Activated CD4-positive, alpha-beta memory T cell treated with anti-CD3 and anti-CD28 coated beads, Interleukin-2, amount 10 ng/mL, durations not matched to agents 7 days and 5 days (primary cell): ENCODE results near the gene POLRMT. TPM values are rescaled to one million over a fixed set of nuclear protein-coding genes. Genes with fewer than 3 reads are reported as not detected.

ENCODE experiments used
- CTCF ChIA-PET: fragments of 350-600 bp; sonication (Branson Sonifier 250); formaldehyde crosslinking; loops from one replicate; lab custom pipeline; 2021; ENCODE audit warnings: antibody characterized with exemption, inconsistent platforms; lab: Charles Lee
- POLR2A ChIA-PET: fragments of 350-600 bp; sonication (Branson Sonifier 250); formaldehyde crosslinking; loops from one replicate; lab custom pipeline; 2021; ENCODE audit warnings: antibody characterized with exemption; lab: Charles Lee
- DNase-seq: peaks from one replicate; pipeline ENCODE4 v3.0.0-alpha.2; 2020
- H3K27ac Mint-ChIP-seq: one replicate; pipeline ENCODE4 v1.8.0; 2021; ENCODE audit warnings: mild to moderate bottlenecking, mixed read lengths
- H3K27me3 Mint-ChIP-seq: one replicate; pipeline ENCODE4 v1.8.0; 2021; ENCODE audit warnings: mixed read lengths
- H3K36me3 Mint-ChIP-seq: one replicate; pipeline ENCODE4 v1.8.0; 2021; ENCODE audit warnings: low read depth, mixed read lengths
- H3K4me1 Mint-ChIP-seq: one replicate; pipeline ENCODE4 v1.8.0; 2021; ENCODE audit warnings: mixed read lengths
- H3K4me3 Mint-ChIP-seq: one replicate; pipeline ENCODE4 v1.8.0; 2021; ENCODE audit warnings: mild to moderate bottlenecking, mixed read lengths
- H3K9me3 Mint-ChIP-seq: one replicate; pipeline ENCODE4 v1.8.0; 2021; ENCODE audit warnings: mixed read lengths
- total RNA-seq, 2 experiments: library from RNA; stranded (reverse); gene quantifications; one replicate each; pipeline ENCODE4 v1.2.3, GENCODE V29; 2021

Gene POLRMT
- total RNA-seq, 2 experiments from 2014 or later = 44.8 to 45.1 TPM

- H3K4me3 Mint-ChIP-seq = no peak overlapping the region
Measured at GRCh38 chr19:616747-617526, 16.4 kb downstream of the POLRMT start.

DNA sequence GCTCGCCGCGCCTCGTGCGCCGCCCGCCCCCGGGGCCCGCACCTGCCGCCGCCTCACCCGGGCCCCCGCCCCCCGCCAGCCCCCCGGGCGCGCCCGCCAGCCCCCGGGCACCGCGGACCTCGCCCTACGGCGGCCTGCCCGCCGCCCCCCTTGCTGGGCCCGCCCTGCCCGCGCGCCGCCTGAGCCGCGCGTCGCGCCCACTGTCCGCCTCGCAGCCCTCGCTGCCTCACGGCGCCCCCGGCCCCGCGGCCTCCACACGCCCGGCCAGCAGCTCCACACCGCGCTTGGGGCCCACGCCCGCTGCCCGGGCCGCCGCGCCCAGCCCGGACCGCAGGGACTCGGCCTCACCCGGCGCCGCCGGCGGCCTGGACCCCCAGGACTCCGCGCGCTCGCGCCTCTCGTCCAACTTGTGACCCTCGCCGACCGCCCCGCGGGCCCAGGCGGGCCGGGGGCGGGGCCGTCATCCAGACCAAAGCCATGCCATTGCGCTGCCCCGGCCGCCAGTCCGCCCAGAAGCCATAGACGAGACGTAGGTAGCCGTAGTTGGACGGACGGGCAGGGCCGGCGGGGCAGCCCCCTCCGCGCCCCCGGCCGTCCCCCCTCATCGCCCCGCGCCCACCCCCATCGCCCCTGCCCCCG is 17.2 kb downstream of the POLRMT start:
- Mint-ChIP-seq H3K9me3 (no peaks in the 10 kb centered on the region), H3K36me3 (peaks cover 27% of the 10 kb centered on the region), H3K27ac (no peak overlapping the region), H3K4me3 (no peak overlapping the region), H3K27me3 (no peaks in the 10 kb centered on the region), H3K4me1 (peaks cover 19% of the 10 kb centered on the region)
- ChIA-PET CTCF (no interaction called here), POLR2A (no interaction called here)
- DNase-seq = no peak

More at GRCh38 chr19:616747-617526, 16.4 kb downstream of the POLRMT start:
- CTCF ChIA-PET = no interaction called here
- H3K9me3 Mint-ChIP-seq = no peaks in the 10 kb centered on the region
- no peak for DNase-seq
- POLR2A ChIA-PET = no interaction called here
- peaks cover 27% of the 10 kb centered on the region for H3K36me3 Mint-ChIP-seq
- peaks cover 12% of the 10 kb centered on the region for H3K4me1 Mint-ChIP-seq
- H3K27ac Mint-ChIP-seq = no peak overlapping the region
- no peaks in the 10 kb centered on the region for H3K27me3 Mint-ChIP-seq

- Mint-ChIP-seq H3K36me3 (peaks cover 27% of the 10 kb centered on the region), H3K27ac (no peak overlapping the region), H3K4me1 (peaks cover 22% of the 10 kb centered on the region), H3K27me3 (no peaks in the 10 kb centered on the region), H3K4me3 (no peak overlapping the region), H3K9me3 (no peaks in the 10 kb centered on the region)
- DNase-seq = no peak
- POLR2A ChIA-PET = no interaction called here
- CTCF ChIA-PET = no interaction called here
Measured at GRCh38 chr19:615619-616018, 17.7 kb downstream of the POLRMT start.

DNA sequence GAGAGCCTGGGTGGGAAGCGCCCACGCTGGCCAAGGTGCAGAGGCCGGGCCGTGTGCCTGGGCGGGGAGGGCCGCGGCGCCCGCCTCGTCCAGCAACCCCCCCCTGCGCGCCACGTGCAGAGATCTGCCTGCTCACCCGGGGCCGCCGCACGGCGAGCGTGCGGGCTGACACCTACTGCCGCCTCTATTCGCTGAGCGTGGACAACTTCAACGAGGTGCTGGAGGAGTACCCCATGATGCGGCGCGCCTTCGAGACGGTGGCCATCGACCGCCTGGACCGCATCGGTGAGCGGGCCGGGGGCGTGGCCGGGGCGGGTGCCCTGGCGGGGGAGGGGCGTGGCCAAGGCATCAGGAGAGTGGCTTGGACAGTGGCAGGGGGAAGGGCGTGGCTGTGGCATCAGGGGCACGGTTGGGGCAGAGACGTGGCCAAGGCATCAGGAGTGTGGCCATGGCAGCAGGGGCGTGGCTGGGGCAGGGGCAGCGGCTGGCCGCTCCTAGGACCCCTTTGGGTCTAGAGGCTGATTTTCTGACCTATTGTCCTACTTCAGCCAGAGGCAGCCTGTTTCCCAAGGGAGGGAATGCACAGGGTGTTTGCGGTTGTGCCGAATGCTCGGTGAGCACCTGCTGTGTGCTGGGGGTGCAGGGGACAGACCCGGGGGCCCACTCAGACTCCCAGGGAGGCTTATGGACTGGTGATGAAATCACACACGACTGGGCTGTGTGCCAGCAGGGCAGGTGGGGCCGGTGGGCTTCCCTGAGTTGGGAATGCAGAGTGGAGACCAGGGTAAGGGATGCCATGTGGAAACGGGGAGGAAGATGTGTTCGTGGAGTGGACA is 19.4 kb downstream of the POLRMT start:
- Mint-ChIP-seq H3K4me3 (no peak overlapping the region), H3K4me1 (peaks cover 29% of the 10 kb centered on the region), H3K36me3 (peaks cover 21% of the 10 kb centered on the region), H3K27ac (no peak overlapping the region), H3K9me3 (no peaks in the 10 kb centered on the region), H3K27me3 (no peaks in the 10 kb centered on the region)
- DNase-seq = no peak
- ChIA-PET CTCF (no interaction called here), POLR2A (no interaction called here)

GRCh38 chr19:612941-613340 is 20.4 kb downstream of the POLRMT start:
- CTCF ChIA-PET = no interaction called here

DNA sequence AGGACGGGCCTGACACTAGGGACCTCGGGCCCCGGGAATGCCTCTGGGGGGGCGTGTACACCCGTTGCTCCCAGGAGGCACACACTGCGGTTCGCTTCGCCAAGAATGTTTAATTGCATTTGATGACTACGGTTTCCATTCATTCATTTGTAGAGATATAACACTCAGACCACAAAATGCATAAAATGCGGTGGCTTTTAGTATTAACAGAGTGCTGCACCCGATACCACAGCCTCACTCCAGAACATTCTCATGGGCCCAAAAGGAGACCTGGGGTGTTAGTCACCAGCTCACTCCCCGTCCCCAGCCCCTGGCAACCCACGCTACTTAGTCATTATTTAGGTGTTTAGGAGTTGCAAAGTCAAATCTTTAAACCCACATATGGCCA is 21.9 kb downstream of the POLRMT start:
- H3K4me3 Mint-ChIP-seq = peak overlapping the region; percentile 91
- peak; percentile 67 for DNase-seq
- ChIA-PET POLR2A (interaction anchor here (0.6 to 2.5 kb wide), 6 partner anchors 21 to 101 kb away, joined by 3 to 11 read pairs (median 8); partner anchors contain the start of genes POLRMT and RNF126), CTCF (interaction anchor here (1.0 to 1.6 kb wide), 2 partner anchors 27 to 101 kb away, joined by 3 to 4 read pairs; no protein-coding TSS in a partner anchor)
- peaks cover 29% of the 10 kb centered on the region for H3K4me1 Mint-ChIP-seq
- H3K36me3 Mint-ChIP-seq = peaks cover 17% of the 10 kb centered on the region
- peak overlapping the region; percentile 99 for H3K27ac Mint-ChIP-seq
- no peaks in the 10 kb centered on the region for H3K9me3 Mint-ChIP-seq
- H3K27me3 Mint-ChIP-seq = no peaks in the 10 kb centered on the region

More at GRCh38 chr19:612941-613340, 20.4 kb downstream of the POLRMT start:
- DNase-seq = no peak
- no peaks in the 10 kb centered on the region for H3K27me3 Mint-ChIP-seq
- H3K9me3 Mint-ChIP-seq = no peaks in the 10 kb centered on the region
- H3K27ac Mint-ChIP-seq = no peak overlapping the region
- H3K36me3 Mint-ChIP-seq = peaks cover 17% of the 10 kb centered on the region
- POLR2A ChIA-PET = no interaction called here
- peaks cover 29% of the 10 kb centered on the region for H3K4me1 Mint-ChIP-seq
- no peak overlapping the region for H3K4me3 Mint-ChIP-seq

DNA sequence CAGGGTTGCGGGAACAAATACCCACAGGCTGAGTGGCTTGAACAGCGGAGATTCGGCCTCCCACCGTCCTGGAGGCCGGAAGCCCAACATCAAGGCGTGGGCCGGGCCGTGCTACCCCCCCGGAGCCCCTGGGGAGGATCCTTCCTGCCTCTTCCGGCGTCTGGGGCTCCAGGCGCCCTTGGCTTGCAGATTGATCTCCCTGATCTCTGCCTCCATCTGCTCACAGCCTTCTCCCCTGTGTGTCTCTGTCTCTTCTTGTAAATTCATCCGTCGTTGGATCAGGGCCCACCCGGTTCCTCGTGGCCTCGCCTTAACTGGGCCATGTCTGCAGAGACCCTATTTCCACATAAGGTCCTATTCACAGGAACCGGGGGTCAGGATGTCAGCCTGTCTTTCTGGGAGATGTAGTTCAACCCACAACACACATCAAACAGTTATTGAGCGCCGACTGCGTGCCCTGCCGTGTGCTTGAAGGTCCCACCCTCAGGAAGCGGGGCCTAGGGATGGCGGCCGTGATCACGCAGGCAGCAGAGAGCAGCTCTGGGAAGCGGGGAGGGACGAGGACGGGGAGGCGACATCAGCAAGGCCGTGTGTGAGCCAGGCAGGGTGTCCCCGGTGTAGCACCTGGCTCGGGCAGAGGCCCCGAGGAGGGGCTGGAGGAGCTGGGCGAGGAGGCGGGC is 22.4 kb downstream of the POLRMT start:
- H3K4me1 Mint-ChIP-seq = peaks cover 29% of the 10 kb centered on the region
- ChIA-PET POLR2A (interaction anchor here (1.0 to 2.5 kb wide), 9 partner anchors 18 to 410 kb away, joined by 3 to 11 read pairs (median 5); partner anchors contain the start of genes POLRMT, RNF126 and RNU6-2), CTCF (interaction anchor here (1.5 to 1.6 kb wide), 2 partner anchors 27 to 100 kb away, joined by 3 to 4 read pairs; no protein-coding TSS in a partner anchor)

DNA sequence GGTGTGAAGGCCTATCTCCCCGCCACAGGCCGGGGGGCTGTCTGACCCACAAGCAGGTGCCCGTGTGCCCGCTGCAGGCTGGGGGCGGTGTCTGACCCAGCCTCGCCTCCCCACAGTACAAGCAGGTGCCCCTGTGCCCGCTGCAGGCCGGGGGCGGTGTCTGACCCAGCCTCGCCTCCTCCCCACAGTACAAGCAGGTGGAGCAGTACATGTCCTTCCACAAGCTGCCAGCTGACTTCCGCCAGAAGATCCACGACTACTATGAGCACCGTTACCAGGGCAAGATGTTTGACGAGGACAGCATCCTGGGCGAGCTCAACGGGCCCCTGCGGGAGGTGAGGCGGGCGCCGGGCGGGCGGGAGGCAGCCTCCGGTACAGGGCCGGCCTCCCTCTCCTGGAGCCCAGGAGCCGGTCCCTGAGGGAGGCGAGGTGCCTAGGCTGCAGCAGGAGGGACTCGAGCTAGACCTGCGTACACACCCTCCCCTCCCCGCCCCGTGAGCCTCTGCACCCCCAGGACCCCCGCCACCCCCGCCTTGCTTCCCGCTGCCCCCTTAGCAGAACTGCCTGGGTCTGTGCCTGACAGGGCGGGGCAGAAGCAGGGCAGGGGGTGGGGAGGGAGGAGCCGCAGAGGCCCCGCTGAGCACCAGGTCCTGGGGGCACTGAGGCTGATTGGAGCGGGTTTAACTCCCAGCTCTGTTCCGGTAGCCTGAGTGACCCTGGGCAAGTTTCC is 23.1 kb downstream of the POLRMT start:
- H3K4me1 Mint-ChIP-seq = peaks cover 26% of the 10 kb centered on the region
- peak overlapping the region; percentile 99 for H3K27ac Mint-ChIP-seq
- H3K27me3 Mint-ChIP-seq = no peaks in the 10 kb centered on the region
- peak overlapping the region; percentile 91 for H3K4me3 Mint-ChIP-seq
- peak; percentile 70 for DNase-seq
- ChIA-PET CTCF (interaction anchor here (1.5 to 1.6 kb wide), 2 partner anchors 26 to 99 kb away, joined by 3 to 4 read pairs; no protein-coding TSS in a partner anchor), POLR2A (interaction anchor here (1.0 to 2.5 kb wide), 9 partner anchors 18 to 411 kb away, joined by 3 to 11 read pairs (median 4); partner anchors contain the start of genes POLRMT, RNF126 and RNU6-2)
- no peaks in the 10 kb centered on the region for H3K9me3 Mint-ChIP-seq
- H3K36me3 Mint-ChIP-seq = peaks cover 13% of the 10 kb centered on the region

More for the DNA sequence above, 22.4 kb downstream of the POLRMT start:
- peak; percentile 75 for DNase-seq
- Mint-ChIP-seq H3K4me3 (peak overlapping the region; percentile 91), H3K9me3 (no peaks in the 10 kb centered on the region), H3K36me3 (peaks cover 17% of the 10 kb centered on the region), H3K27me3 (no peaks in the 10 kb centered on the region), H3K27ac (peak overlapping the region; percentile 99)

GRCh38 chr19:609004-609346 is 24.4 kb downstream of the POLRMT start:
- Mint-ChIP-seq H3K4me1 (peaks cover 26% of the 10 kb centered on the region), H3K27ac (no peak overlapping the region), H3K4me3 (no peak overlapping the region), H3K36me3 (peaks cover 3% of the 10 kb centered on the region), H3K9me3 (no peaks in the 10 kb centered on the region), H3K27me3 (no peaks in the 10 kb centered on the region)
- no peak for DNase-seq
- POLR2A ChIA-PET = no interaction called here
- CTCF ChIA-PET = interaction anchor here (0.6 kb wide), 1 partner anchor 103 kb away, joined by 3 read pairs; no protein-coding TSS in a partner anchor

DNA sequence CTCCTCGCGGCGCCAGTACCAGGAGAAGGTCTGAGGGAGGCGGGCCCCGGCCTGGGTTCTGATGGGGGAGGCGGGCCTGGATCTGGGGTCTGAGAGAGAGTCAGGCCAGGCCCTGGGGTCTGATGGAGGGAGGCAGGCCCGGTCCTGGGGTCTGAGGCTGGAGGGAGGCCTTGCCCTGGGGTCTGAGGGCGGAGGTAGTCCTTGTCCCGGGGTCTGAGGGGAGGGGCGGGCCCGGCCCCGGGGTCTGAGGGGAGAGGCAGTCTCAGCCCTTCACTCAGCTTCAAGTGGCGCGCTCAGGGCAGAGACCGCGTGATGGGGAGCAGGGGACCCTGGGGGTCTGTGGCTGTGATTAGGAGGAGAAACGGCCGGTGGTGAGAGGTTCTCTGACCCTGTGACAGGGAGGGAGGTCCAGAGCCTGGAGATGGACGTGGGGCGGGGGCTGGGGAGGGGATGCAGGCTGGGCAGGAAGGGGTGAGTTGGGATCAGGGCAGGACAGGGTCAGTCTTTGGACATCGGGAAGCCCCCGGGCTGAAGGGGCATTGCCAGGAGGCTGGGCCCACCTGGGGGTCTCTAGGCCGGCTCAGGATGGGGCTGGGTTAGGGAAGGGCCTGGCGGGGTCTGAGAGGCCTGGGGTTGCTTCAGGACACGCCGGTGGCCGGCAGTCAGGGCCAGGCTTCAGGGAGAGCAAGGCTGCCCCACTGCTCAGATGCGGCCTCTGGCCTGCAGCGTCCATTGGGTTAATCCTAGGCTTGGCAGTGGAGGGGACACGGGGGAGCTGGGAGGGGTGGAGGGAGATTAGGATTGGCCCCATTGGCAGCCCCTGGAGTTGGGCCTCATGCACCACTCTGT is 25.0 kb downstream of the POLRMT start:
- no peak for DNase-seq
- no peaks in the 10 kb centered on the region for H3K27me3 Mint-ChIP-seq

More for the DNA sequence above, 25.0 kb downstream of the POLRMT start:
- H3K27ac Mint-ChIP-seq = no peak overlapping the region
- H3K36me3 Mint-ChIP-seq = peaks cover 3% of the 10 kb centered on the region
- H3K4me1 Mint-ChIP-seq = peaks cover 26% of the 10 kb centered on the region
- ChIA-PET POLR2A (no interaction called here), CTCF (no interaction called here)
- no peaks in the 10 kb centered on the region for H3K9me3 Mint-ChIP-seq
- H3K4me3 Mint-ChIP-seq = no peak overlapping the region
